ENCODE data around the gene HNRNPR. TPM values are rescaled to one million over a fixed set of nuclear protein-coding genes. Genes with fewer than 3 reads are reported as not detected.
"Not testable (repeated sequence)": the region's sequence is repeated elsewhere in the genome, so short reads cannot be mapped to it uniquely, and the experiment has no call there.

HNRNPR gene
- total RNA-seq, 4 donors from 2014 or later = 60.9 to 90.2 (median 76.8) TPM

GRCh38 chr1:23381233-23381885 lies 37.3 kb upstream of the HNRNPR start:
- peaks cover 12 to 63% (median 37%) of the 10 kb centered on the region in 3 donors for H3K4me1 ChIP-seq
- no peak overlapping the region for H3K4me3 ChIP-seq
- no peak overlapping the region for H3K27ac ChIP-seq
- H3K27me3 ChIP-seq = no peaks in the 10 kb centered on the region
- no peak for TF ChIP-seq POLR2A (IDR thresholded peaks at IDR 0.05)
- TF ChIP-seq CTCF (IDR thresholded peaks at IDR 0.05) = no peak
- H3K36me3 ChIP-seq = peaks cover 0 to 31% (median 0%) of the 10 kb centered on the region in 3 donors
- DNase-seq = no peak
- intact Hi-C loops (cut with DNase I) = no loop called here
- WGBS, 2 donors = 76 to 79% methylated on average over 5 of the region's 5 CpGs
- H3K9me3 ChIP-seq = no peaks in the 10 kb centered on the region

- Histone ChIP-seq H3K27me3 (no peaks in the 10 kb centered on the region), H3K9me3 (no peaks in the 10 kb centered on the region), H3K4me1 (peaks cover 12 to 65% (median 37%) of the 10 kb centered on the region in 3 donors), H3K27ac (no peak overlapping the region), H3K36me3 (peaks cover 0 to 25% (median 0%) of the 10 kb centered on the region in 3 donors), H3K4me3 (no peak overlapping the region)
- intact Hi-C loops (cut with DNase I) = no loop called here
- DNase-seq = no peak
- TF ChIP-seq CTCF (IDR thresholded peaks at IDR 0.05) = no peak
- TF ChIP-seq POLR2A (IDR thresholded peaks at IDR 0.05) = no peak
- WGBS, 2 donors = 59 to 60% methylated on average over 5 of the region's 5 CpGs
Observed at GRCh38 chr1:23380719-23381118, 36.6 kb upstream of the HNRNPR start.

GRCh38 chr1:23380236-23380635 lies 36.2 kb upstream of the HNRNPR start:
- H3K4me3 ChIP-seq; H3K27ac ChIP-seq; H3K9me3 ChIP-seq; H3K27me3 ChIP-seq; intact Hi-C loops (cut with DNase I); DNase-seq: not testable (repeated sequence)
- Histone ChIP-seq H3K36me3 (peaks cover 0 to 22% (median 0%) of the 10 kb centered on the region in 3 donors), H3K4me1 (peaks cover 12 to 60% (median 34%) of the 10 kb centered on the region in 3 donors)
- WGBS, 2 donors = 31 to 68% methylated on average over 2 to 4 of the region's 4 CpGs

GRCh38 chr1:23376890-23377811 lies 33.1 kb upstream of the HNRNPR start:
- H3K9me3 ChIP-seq = no peaks in the 10 kb centered on the region
- intact Hi-C loops (cut with DNase I) = no loop called here
- peak overlapping the region; percentile 71 to 87 (median 86) for H3K27ac ChIP-seq
- no peaks in the 10 kb centered on the region for H3K27me3 ChIP-seq
- TF ChIP-seq POLR2A (IDR thresholded peaks at IDR 0.05) (no peak), CTCF (IDR thresholded peaks at IDR 0.05) (no peak)
- peaks cover 0 to 17% (median 0%) of the 10 kb centered on the region in 3 donors for H3K36me3 ChIP-seq
- no peak overlapping the region for H3K4me3 ChIP-seq
- no peak for DNase-seq
- peaks cover 3 to 67% (median 17%) of the 10 kb centered on the region in 3 donors for H3K4me1 ChIP-seq
- WGBS, 2 donors = 33 to 35% methylated on average over 18 to 19 of the region's 19 CpGs

GRCh38 chr1:23374079-23374735 lies 30.1 kb upstream of the HNRNPR start:
- intact Hi-C loops (cut with DNase I); H3K27ac ChIP-seq; DNase-seq; H3K36me3 ChIP-seq; H3K4me3 ChIP-seq; H3K9me3 ChIP-seq; H3K27me3 ChIP-seq: not testable (repeated sequence)
- peaks cover 22 to 90% (median 40%) of the 10 kb centered on the region in 3 donors for H3K4me1 ChIP-seq
- WGBS, 2 donors = 82 to 90% methylated on average over 3 to 12 of the region's 12 CpGs

All from esophagus squamous epithelium (tissue), 5 donors.